ENCODE measurements around the gene FERD3L. TPM values are rescaled to one million over a fixed set of nuclear protein-coding genes. Genes with fewer than 3 reads are reported as not detected.

FERD3L gene
- total RNA-seq, 4 donors from 2014 or later, result not detected

GRCh38 chr7:19175241-19175640 is 30.0 kb upstream of the FERD3L start:
- no peaks in the 10 kb centered on the region for H3K4me1 ChIP-seq
- no peaks in the 10 kb centered on the region for H3K27me3 ChIP-seq
- H3K36me3 ChIP-seq, result no peaks in the 10 kb centered on the region
- no peaks in the 10 kb centered on the region for H3K9me3 ChIP-seq
- H3K27ac ChIP-seq, result no peak overlapping the region
- DNase-seq, result no peak
- TF ChIP-seq, protein P1, sequence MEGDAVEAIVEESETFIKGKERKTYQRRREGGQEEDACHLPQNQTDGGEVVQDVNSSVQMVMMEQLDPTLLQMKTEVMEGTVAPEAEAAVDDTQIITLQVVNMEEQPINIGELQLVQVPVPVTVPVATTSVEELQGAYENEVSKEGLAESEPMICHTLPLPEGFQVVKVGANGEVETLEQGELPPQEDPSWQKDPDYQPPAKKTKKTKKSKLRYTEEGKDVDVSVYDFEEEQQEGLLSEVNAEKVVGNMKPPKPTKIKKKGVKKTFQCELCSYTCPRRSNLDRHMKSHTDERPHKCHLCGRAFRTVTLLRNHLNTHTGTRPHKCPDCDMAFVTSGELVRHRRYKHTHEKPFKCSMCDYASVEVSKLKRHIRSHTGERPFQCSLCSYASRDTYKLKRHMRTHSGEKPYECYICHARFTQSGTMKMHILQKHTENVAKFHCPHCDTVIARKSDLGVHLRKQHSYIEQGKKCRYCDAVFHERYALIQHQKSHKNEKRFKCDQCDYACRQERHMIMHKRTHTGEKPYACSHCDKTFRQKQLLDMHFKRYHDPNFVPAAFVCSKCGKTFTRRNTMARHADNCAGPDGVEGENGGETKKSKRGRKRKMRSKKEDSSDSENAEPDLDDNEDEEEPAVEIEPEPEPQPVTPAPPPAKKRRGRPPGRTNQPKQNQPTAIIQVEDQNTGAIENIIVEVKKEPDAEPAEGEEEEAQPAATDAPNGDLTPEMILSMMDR (IDR thresholded peaks at IDR 0.05), result no peak
- no peak for TF ChIP-seq POLR2A (IDR thresholded peaks at IDR 0.05)
- intact Hi-C loops (cut with DNase I), result no loop called here
- no peak overlapping the region for H3K4me3 ChIP-seq
- 46 to 54% methylated on average over 3 of the region's 3 CpGs for WGBS, 2 donors

- intact Hi-C loops (cut with DNase I), result no loop called here
- no peaks in the 10 kb centered on the region for H3K36me3 ChIP-seq
- H3K9me3 ChIP-seq, result no peaks in the 10 kb centered on the region
- DNase-seq, result no peak
- no peaks in the 10 kb centered on the region for H3K27me3 ChIP-seq
- WGBS, 2 donors, result 46 to 59% methylated on average over 3 of the region's 3 CpGs
- TF ChIP-seq POLR2A (IDR thresholded peaks at IDR 0.05), result no peak
- TF ChIP-seq, protein P1 (IDR thresholded peaks at IDR 0.05), result no peak
- H3K27ac ChIP-seq, result no peak overlapping the region
- no peaks in the 10 kb centered on the region for H3K4me1 ChIP-seq
- no peak overlapping the region for H3K4me3 ChIP-seq
Measured at GRCh38 chr7:19161671-19162070, 16.4 kb upstream of the FERD3L start.

DNA sequence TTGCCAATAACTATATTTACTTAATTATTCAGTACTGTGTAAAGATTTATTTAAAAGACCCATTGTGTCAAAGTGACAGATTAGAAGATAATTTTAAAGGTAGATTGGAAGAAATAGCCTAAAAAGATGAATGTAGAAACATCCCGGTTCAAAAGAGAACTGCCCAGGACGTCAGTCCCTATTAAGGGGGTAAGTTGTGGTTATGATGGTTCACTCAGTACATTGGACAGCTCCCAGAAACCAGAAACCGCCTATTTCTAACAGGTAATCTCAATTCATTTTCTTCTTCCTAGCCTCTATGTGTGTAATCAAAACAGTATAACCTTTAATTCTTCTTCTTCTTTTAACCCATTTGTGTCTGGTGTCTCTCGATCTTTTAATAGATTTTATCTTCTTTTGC is 1.5 kb upstream of the FERD3L start:
- Histone ChIP-seq H3K27me3 (peaks cover 4 to 64% (median 9%) of the 10 kb centered on the region in 4 donors), H3K4me1 (peaks cover 0 to 17% (median 0%) of the 10 kb centered on the region in 3 donors), H3K4me3 (no peak overlapping the region), H3K36me3 (no peaks in the 10 kb centered on the region), H3K27ac (no peak overlapping the region), H3K9me3 (no peaks in the 10 kb centered on the region)
- intact Hi-C loops (cut with DNase I), result no loop called here
- no peak for TF ChIP-seq POLR2A (IDR thresholded peaks at IDR 0.05)
- TF ChIP-seq, protein P1 (IDR thresholded peaks at IDR 0.05), result no peak
- WGBS, 2 donors, result 4 to 8% methylated on average over 4 of the region's 4 CpGs
- no peak for DNase-seq

DNA sequence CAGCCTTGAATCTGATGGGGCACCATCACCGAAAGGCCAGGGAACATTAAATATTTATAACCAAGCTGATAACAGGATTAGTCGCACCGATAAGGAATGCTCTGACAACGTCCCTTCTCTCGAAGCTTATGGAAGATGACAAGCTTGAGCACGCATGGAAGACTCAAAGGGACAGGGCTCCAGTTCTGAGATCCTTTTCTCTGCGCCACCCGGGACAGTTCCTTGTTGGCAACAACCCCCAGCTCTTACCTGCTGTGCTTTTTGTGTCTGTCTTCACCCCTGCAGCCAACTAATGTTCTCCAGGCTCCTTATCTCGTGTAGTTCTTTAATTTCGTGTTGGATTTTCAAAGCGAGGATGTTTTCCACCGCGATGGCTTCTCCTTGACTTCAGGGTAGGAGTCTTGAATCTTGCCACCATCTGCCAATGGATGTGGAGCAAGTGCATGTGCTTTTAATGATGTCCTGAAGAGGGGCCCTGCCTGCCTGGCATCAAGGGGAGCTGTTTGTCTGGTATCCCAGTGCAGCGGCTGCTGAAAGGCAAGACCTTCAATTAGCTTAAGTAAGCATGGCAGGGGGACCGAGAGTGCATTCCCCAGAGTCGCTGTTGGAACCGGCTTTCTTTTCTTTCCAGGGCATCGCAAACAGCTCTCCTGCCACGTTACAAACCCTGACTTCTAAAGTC is 354 bp upstream of the FERD3L start:
- intact Hi-C loops (cut with DNase I), result no loop called here
- WGBS, 2 donors, result 16 to 18% methylated on average over 18 of the region's 19 CpGs
- TF ChIP-seq POLR2A (IDR thresholded peaks at IDR 0.05), result no peak
- TF ChIP-seq, protein P1 (IDR thresholded peaks at IDR 0.05), result no peak
- H3K9me3 ChIP-seq, result no peaks in the 10 kb centered on the region
- H3K36me3 ChIP-seq, result no peaks in the 10 kb centered on the region
- H3K4me1 ChIP-seq, result peaks cover 0 to 17% (median 0%) of the 10 kb centered on the region in 3 donors
- no peak for DNase-seq
- peak overlapping the region in 1 of 4 donors; percentile 47 for H3K4me3 ChIP-seq
- no peak overlapping the region for H3K27ac ChIP-seq
- H3K27me3 ChIP-seq, result peaks cover 4 to 66% (median 9%) of the 10 kb centered on the region in 4 donors

- WGBS, 2 donors, result 13 to 15% methylated on average over 18 to 22 of the region's 30 CpGs
- intact Hi-C loops (cut with DNase I), result no loop called here
- H3K4me1 ChIP-seq, result peaks cover 0 to 17% (median 0%) of the 10 kb centered on the region in 3 donors
- H3K27me3 ChIP-seq, result peaks cover 4 to 66% (median 9%) of the 10 kb centered on the region in 4 donors
- H3K4me3 ChIP-seq, result peak overlapping the region in 2 of 4 donors; percentile 21 to 47
- H3K36me3 ChIP-seq, result no peaks in the 10 kb centered on the region
- H3K9me3 ChIP-seq, result no peaks in the 10 kb centered on the region
- H3K27ac ChIP-seq, result no peak overlapping the region
- TF ChIP-seq, protein P1 (IDR thresholded peaks at IDR 0.05), result no peak
- no peak for TF ChIP-seq POLR2A (IDR thresholded peaks at IDR 0.05)
- no peak for DNase-seq
Measured at GRCh38 chr7:19143881-19144574, 1.2 kb downstream of the FERD3L start.
